Psoas muscle (tissue), 8 donors: ENCODE results near the gene ATF3. TPM values are rescaled to one million over a fixed set of nuclear protein-coding genes. Genes with fewer than 3 reads are reported as not detected.

Experiments used
- ATAC-seq, 4 donors: fragments of 200-7000 bp; cut with Tn5 transposase; one replicate each; pipeline ENCODE4 v1.9.1; 2020; ENCODE audit warnings: moderate library complexity in 3 of 4, mild to moderate bottlenecking in 2 of 4
- DNase-seq, 2 donors: peaks; one replicate each; pipeline ENCODE4 v3.0.0-alpha.2; 2020
- H3K27ac ChIP-seq: fragments of 200-600 bp; one replicate; pipeline ENCODE4 v1.8.0; 2022
- H3K27me3 ChIP-seq, 3 donors: fragments of 200-600 bp in 1 of 3; one replicate each; pipeline versions ENCODE4 v1.6.1 to v1.8.0; 2013 to 2022; ENCODE audit warnings: low read length in 2 of 3, mild to moderate bottlenecking in 2 of 3, moderate library complexity in 1 of 3; ENCODE audit not compliant: insufficient read depth in 3 of 3
- H3K36me3 ChIP-seq, 2 donors: fragments of 200-600 bp in 1 of 2; one replicate each; pipeline versions ENCODE4 v1.6.1 to v1.8.0; 2013 to 2022; ENCODE audit warnings: low read depth in 1 of 2, mild to moderate bottlenecking in 1 of 2, moderate library complexity in 1 of 2; ENCODE audit not compliant: insufficient read depth in 1 of 2
- H3K4me1 ChIP-seq: fragments of 200-600 bp; one replicate; pipeline ENCODE4 v1.8.0; 2022
- H3K4me3 ChIP-seq: fragments of 200-600 bp; one replicate; pipeline ENCODE4 v1.8.0; 2022; ENCODE audit warnings: mild to moderate bottlenecking
- H3K9me3 ChIP-seq: fragments of 200-600 bp; one replicate; pipeline ENCODE4 v1.8.0; 2022
- CTCF ChIP-seq: fragments of 200-600 bp; IDR thresholded peaks from one replicate; pipeline ENCODE4 v1.8.0; 2022; ENCODE audit warnings: antibody characterized with exemption
- WGBS, 3 donors: extraction: QIAGEN DNeasy Blood & Tissue Kit; methylation state at CpG; one replicate each; pipeline versions ENCODE4 v1.1.6 to v1.1.7; 2013; 5-methylcytosine and 5-hydroxymethylcytosine counted together
- intact Hi-C, 2 donors: fragments of 100-400 bp; cut with DNase I; formaldehyde crosslinking; loops; one replicate each; pipeline versions ENCODE4 v1.11.0 to v1.14.2; 2022
- polyA plus RNA-seq, 3 donors: library from polyadenylated mRNA; stranded (reverse); fragments of 200-250 nt; gene quantifications; one replicate each; pipeline ENCODE4 v1.2.3, GENCODE V29; 2013
- total RNA-seq, 4 donors: library from RNA; stranded (reverse); fragmentation: NEBNext Ultra II Directional in 2 of 4; extraction: Animal tissue kit (Norgen Biotek cat#: 25700) in 2 of 4; gene quantifications; one replicate each; pipeline versions ENCODE4 v1.2.1 to v1.2.4, GENCODE V29; 2021 to 2023
- donor health status: healthy with polysubstance abuse.
- donor health status: DM: no; HTN: no; CAD: no; lungs with moderate emphysema.
- donor health status: Bipolar disorder and iron deficiency.
- donor health status: healthy.
- donor health status: DM: yes; HTN: yes; CAD: no.
- donor health status: DM: no; HTN: no; CAD: no.
- donor health status: DM: no; HTN: no; CAD: no.
- donor health status: DM: yes; HTN: yes; CAD: no.

Gene ATF3
- total and polyA plus RNA-seq, 7 donors: 6.6 to 51.3 (median 14.9) TPM

- Histone ChIP-seq H3K9me3 (no peaks in the 10 kb centered on the region), H3K4me3 (no peak overlapping the region), H3K27ac (no peak overlapping the region), H3K4me1 (peaks cover 3% of the 10 kb centered on the region), H3K36me3 (peaks cover 7 to 61% of the 10 kb centered on the region in 2 donors), H3K27me3 (no peaks in the 10 kb centered on the region)
- DNase-seq (no peak), ATAC-seq (no peak)
- intact Hi-C loops: no loop called here
- no peak for TF ChIP-seq CTCF
- 97 to 98% (median 97%) methylated on average over 9 of the region's 9 CpGs for WGBS, 3 donors
Observed at GRCh38 chr1:212615201-212615470, 6.6 kb downstream of the ATF3 start.

GRCh38 chr1:212618466-212619210 is 10.1 kb downstream of the ATF3 start:
- intact Hi-C loops: no loop called here
- no peak for ATAC-seq
- 76 to 85% (median 83%) methylated on average over 8 of the region's 8 CpGs for WGBS, 3 donors

GRCh38 chr1:212620293-212620692 is 11.7 kb downstream of the ATF3 start:
- Histone ChIP-seq H3K36me3 (peaks cover 7 to 58% of the 10 kb centered on the region in 2 donors), H3K4me1 (no peaks in the 10 kb centered on the region), H3K27me3 (peaks cover 0 to under 1% (median 0%) of the 10 kb centered on the region in 3 donors), H3K9me3 (no peaks in the 10 kb centered on the region), H3K27ac (no peak overlapping the region), H3K4me3 (no peak overlapping the region)
- intact Hi-C loops: no loop called here
- 68 to 78% (median 77%) methylated on average over 1 of the region's 1 CpG for WGBS, 3 donors
- no peak for DNase-seq
- TF ChIP-seq CTCF: no peak
- ATAC-seq: no peak

More at GRCh38 chr1:212618466-212619210, 10.1 kb downstream of the ATF3 start:
- Histone ChIP-seq H3K4me3 (no peak overlapping the region), H3K9me3 (no peaks in the 10 kb centered on the region), H3K27me3 (no peaks in the 10 kb centered on the region), H3K36me3 (peaks cover 7 to 70% of the 10 kb centered on the region in 2 donors), H3K27ac (no peak overlapping the region), H3K4me1 (no peaks in the 10 kb centered on the region)
- no peak for DNase-seq
- no peak for TF ChIP-seq CTCF

GRCh38 chr1:212621043-212621948 is 12.7 kb downstream of the ATF3 start:
- no peaks in the 10 kb centered on the region for H3K9me3 ChIP-seq
- peaks cover 7 to 48% of the 10 kb centered on the region in 2 donors for H3K36me3 ChIP-seq
- peaks cover 0 to 8% (median 0%) of the 10 kb centered on the region in 3 donors for H3K27me3 ChIP-seq
- no peaks in the 10 kb centered on the region for H3K4me1 ChIP-seq
- 79 to 84% (median 83%) methylated on average over 10 of the region's 10 CpGs for WGBS, 3 donors
- TF ChIP-seq CTCF: no peak
- intact Hi-C loops: no loop called here
- no peak overlapping the region for H3K27ac ChIP-seq
- DNase-seq: no peak
- H3K4me3 ChIP-seq: no peak overlapping the region
- ATAC-seq: no peak
